ENCODE data around the gene ADORA1.

GRCh38 chr1:203138066-203138465 is 10.5 kb downstream of the ADORA1 start:
- TF ChIP-seq CTCF (IDR thresholded peaks at IDR 0.05; ENCODE audit: low read depth, low read length, missing input control) (no peak), MAX (IDR thresholded peaks at IDR 0.05) (no peak), SP1 (IDR thresholded peaks at IDR 0.05) (no peak), TAF1 (conservative IDR thresholded peaks at IDR 0.05) (no peak), ATF3 (IDR thresholded peaks at IDR 0.05) (no peak), REST (IDR thresholded peaks at IDR 0.05) (no peak), ZBTB33 (IDR thresholded peaks at IDR 0.05) (no peak), FOXA2 (IDR thresholded peaks at IDR 0.05) (no peak), RXRA (IDR thresholded peaks at IDR 0.05) (no peak), HNF4A (conservative IDR thresholded peaks at IDR 0.05) (no peak), EGR1 (IDR thresholded peaks at IDR 0.05; ENCODE audit: low read depth in 2 of 2) (no peak), FOXA1 (IDR thresholded peaks at IDR 0.05) (no peak), YY1 (IDR thresholded peaks at IDR 0.05) (no peak)
